Measurements from ENCODE around the gene FICD.

DNA sequence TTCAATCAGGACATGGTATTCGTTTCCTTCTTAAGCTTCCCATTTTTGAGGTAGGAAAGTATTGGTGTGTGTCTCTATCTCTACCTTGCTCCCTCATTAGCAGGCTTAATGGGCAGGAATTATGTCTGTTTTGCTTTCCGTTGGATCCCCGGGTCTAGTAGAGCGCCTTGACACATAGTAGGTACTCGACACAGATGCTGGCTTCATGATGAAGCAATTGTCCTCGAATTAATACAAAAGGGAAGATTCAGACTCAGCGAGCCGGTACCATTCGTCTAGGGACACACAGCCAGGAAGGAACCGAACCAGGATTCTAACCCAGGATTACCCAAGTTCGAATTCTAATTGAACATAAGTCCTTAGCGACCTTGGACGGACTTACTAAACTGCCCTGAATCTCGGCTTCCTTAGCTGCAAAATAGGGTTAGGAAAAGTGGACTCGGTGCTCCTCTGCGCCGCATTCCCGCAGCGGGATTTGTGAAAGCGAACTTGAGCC lies 46.8 kb downstream of the FICD start:
- TF ChIP-seq, protein P1, sequence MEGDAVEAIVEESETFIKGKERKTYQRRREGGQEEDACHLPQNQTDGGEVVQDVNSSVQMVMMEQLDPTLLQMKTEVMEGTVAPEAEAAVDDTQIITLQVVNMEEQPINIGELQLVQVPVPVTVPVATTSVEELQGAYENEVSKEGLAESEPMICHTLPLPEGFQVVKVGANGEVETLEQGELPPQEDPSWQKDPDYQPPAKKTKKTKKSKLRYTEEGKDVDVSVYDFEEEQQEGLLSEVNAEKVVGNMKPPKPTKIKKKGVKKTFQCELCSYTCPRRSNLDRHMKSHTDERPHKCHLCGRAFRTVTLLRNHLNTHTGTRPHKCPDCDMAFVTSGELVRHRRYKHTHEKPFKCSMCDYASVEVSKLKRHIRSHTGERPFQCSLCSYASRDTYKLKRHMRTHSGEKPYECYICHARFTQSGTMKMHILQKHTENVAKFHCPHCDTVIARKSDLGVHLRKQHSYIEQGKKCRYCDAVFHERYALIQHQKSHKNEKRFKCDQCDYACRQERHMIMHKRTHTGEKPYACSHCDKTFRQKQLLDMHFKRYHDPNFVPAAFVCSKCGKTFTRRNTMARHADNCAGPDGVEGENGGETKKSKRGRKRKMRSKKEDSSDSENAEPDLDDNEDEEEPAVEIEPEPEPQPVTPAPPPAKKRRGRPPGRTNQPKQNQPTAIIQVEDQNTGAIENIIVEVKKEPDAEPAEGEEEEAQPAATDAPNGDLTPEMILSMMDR (IDR thresholded peaks at IDR 0.05) = no peak
- no peak; the same call in 1 of the 2 replicates for TF ChIP-seq POLR2AphosphoS5 (IDR thresholded peaks at IDR 0.05; ENCODE audit: low read depth, low read length)
